NCI-H446 treated with DMSO at 0.1 percent for 48 hours (cell line): ENCODE measurements around the gene COL20A1.

ENCODE experiments used
- DNase-seq: peaks from one replicate; lab custom pipeline; 2025; lab: John Stamatoyannopoulos, UW

COL20A1 gene

GRCh38 chr20:63308218-63308911, 15.4 kb downstream of the COL20A1 start:
- DNase-seq, result no peak

- no peak for DNase-seq
Measured at GRCh38 chr20:63309261-63310071, 16.5 kb downstream of the COL20A1 start.

GRCh38 chr20:63310265-63310991, 17.4 kb downstream of the COL20A1 start:
- DNase-seq, result no peak

GRCh38 chr20:63311186-63311832, 18.3 kb downstream of the COL20A1 start:
- DNase-seq, result no peak

GRCh38 chr20:63311833-63312243, 18.9 kb downstream of the COL20A1 start:
- DNase-seq, result no peak

GRCh38 chr20:63312273-63312672, 19.3 kb downstream of the COL20A1 start:
- DNase-seq, result no peak

- no peak for DNase-seq
Measured at GRCh38 chr20:63312690-63313348, 19.8 kb downstream of the COL20A1 start.

GRCh38 chr20:63313349-63314014, 20.5 kb downstream of the COL20A1 start:
- no peak for DNase-seq

GRCh38 chr20:63314015-63314471, 21.1 kb downstream of the COL20A1 start:
- no peak for DNase-seq

GRCh38 chr20:63314566-63315239, 21.7 kb downstream of the COL20A1 start:
- no peak for DNase-seq

GRCh38 chr20:63315240-63315689, 22.3 kb downstream of the COL20A1 start:
- no peak for DNase-seq

- no peak for DNase-seq
Measured at GRCh38 chr20:63315731-63316491, 22.9 kb downstream of the COL20A1 start.

GRCh38 chr20:63316502-63316921, 23.5 kb downstream of the COL20A1 start:
- DNase-seq, result no peak

- no peak for DNase-seq
Measured at GRCh38 chr20:63317061-63317460, 24.1 kb downstream of the COL20A1 start.

GRCh38 chr20:63317601-63318291, 24.8 kb downstream of the COL20A1 start:
- DNase-seq, result no peak

GRCh38 chr20:63318391-63319163, 25.6 kb downstream of the COL20A1 start:
- DNase-seq, result no peak

GRCh38 chr20:63319164-63320040, 26.4 kb downstream of the COL20A1 start:
- no peak for DNase-seq
